A673 (cell line): ENCODE data around the gene MVB12B. TPM values are rescaled to one million over a fixed set of nuclear protein-coding genes. Genes with fewer than 3 reads are reported as not detected.

Experiments used
- BruUV-seq: library from RNA; stranded (reverse); fragments of 400-500 nt; replicated peaks from 2 replicates; lab custom pipeline; 2021; lab: Mats Ljungman, UMichigan
- CTCF ChIA-PET: fragments of 300-600 bp; sonication (Branson Sonifier 250); formaldehyde crosslinking; loops from one replicate; lab custom pipeline; 2022; ENCODE audit warnings: antibody characterized with exemption; lab: Charles Lee
- POLR2A ChIA-PET: fragments of 300-600 bp; sonication (Branson Sonifier 250); formaldehyde crosslinking; loops from one replicate; lab custom pipeline; 2022; ENCODE audit warnings: antibody characterized with exemption; ENCODE audit not compliant: low non-redundant PET; lab: Charles Lee
- DNase-seq: peaks from one replicate; pipeline ENCODE4 v3.0.0-alpha.2; 2015; ENCODE audit warnings: low spot score
- H3K27ac ChIP-seq: fragments of 200-600 bp; sonication (generic); 2 replicates; pipeline ENCODE4 v1.5.1; 2016; ENCODE audit warnings: mixed run types, low read depth, mild to moderate bottlenecking, mixed read lengths, antibody characterized with exemption, low read length; ENCODE audit not compliant: poor library complexity, severe bottlenecking
- H3K27me3 ChIP-seq: fragments of 200-600 bp; sonication (generic); replicated peaks from 2 replicates; pipeline ENCODE4 v1.6.1; 2017; ENCODE audit warnings: mixed run types, low read depth, mild to moderate bottlenecking, mixed read lengths, antibody characterized with exemption, low read length; ENCODE audit not compliant: insufficient read depth, poor library complexity
- H3K36me3 ChIP-seq: fragments of 200-600 bp; sonication (generic); 2 replicates; pipeline ENCODE4 v1.6.1; 2016; ENCODE audit warnings: mixed run types, mild to moderate bottlenecking, mixed read lengths, antibody characterized with exemption, low read length; ENCODE audit not compliant: insufficient read depth, poor library complexity, severe bottlenecking
- H3K4me1 ChIP-seq: fragments of 200-600 bp; sonication (generic); 2 replicates; pipeline ENCODE4 v1.6.1; 2017; ENCODE audit warnings: mixed run types, mild to moderate bottlenecking, mixed read lengths, antibody characterized with exemption, low read length; ENCODE audit not compliant: insufficient read depth, poor library complexity, severe bottlenecking
- H3K4me3 ChIP-seq: fragments of 200-600 bp; sonication (generic); 2 replicates; pipeline ENCODE4 v1.5.1; 2016; ENCODE audit warnings: low read depth, mixed run types, mild to moderate bottlenecking, mixed read lengths, low read length; ENCODE audit not compliant: poor library complexity, severe bottlenecking
- H3K9me3 ChIP-seq: fragments of 200-600 bp; sonication (generic); 2 replicates; pipeline ENCODE4 v1.6.1; 2016; ENCODE audit warnings: mixed run types, low read depth, mild to moderate bottlenecking, mixed read lengths, antibody characterized with exemption, low read length; ENCODE audit not compliant: poor library complexity, severe bottlenecking
- EZH2 ChIP-seq: fragments of 200-600 bp; sonication (generic); IDR thresholded peaks from 2 replicates; pipeline ENCODE4 v1.6.1; 2017; ENCODE audit warnings: borderline replicate concordance, low read depth, mild to moderate bottlenecking, mixed read lengths, antibody characterized with exemption, low read length; ENCODE audit not compliant: poor library complexity, severe bottlenecking
- intact Hi-C: fragments of 100-400 bp; cut with micrococcal nuclease; formaldehyde crosslinking; loops from one replicate; pipeline ENCODE4 v1.10.0; 2022; ENCODE audit not compliant: unreplicated experiment
- total RNA-seq: library from RNA; stranded (reverse); gene quantifications from 2 replicates; pipeline ENCODE4 v1.2.3, GENCODE V29; 2021
- TF ChIP-seq, protein P1 (sequence below): fragments of 300-800, 200-600 bp; sonication (generic); conservative IDR thresholded peaks from 2 replicates; pipeline ENCODE4 v1.5.1; 2017; ENCODE audit warnings: low read depth, mild to moderate bottlenecking, antibody characterized with exemption, low read length, moderate library complexity, mixed read lengths

MVB12B gene
- total RNA-seq, 1 experiment from 2014 or later, result 12.3 TPM

DNA sequence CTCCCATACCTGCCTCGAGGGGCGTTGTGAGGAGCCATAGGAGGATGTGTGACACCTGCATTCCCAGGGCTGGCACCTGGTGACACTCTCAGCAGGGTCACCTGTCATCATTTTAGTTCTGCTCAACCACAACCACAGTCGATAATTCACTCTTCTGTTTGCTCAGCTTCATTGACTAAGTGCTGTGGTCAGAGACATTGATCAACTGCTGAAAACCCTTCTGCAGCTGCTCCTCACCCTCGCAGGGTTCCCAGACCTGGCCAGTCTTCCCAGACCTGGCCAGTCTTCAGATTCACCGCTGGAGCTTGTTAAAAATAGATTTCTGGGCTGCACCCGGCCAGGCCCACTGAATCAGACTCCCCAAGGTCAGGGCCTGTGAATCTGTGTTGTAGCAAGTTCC is 92.8 kb downstream of the MVB12B start:
- Histone ChIP-seq H3K36me3 (no peaks in the 10 kb centered on the region), H3K9me3 (no peaks in the 10 kb centered on the region), H3K4me3 (no peak overlapping the region), H3K4me1 (no peaks in the 10 kb centered on the region), H3K27ac (no peak overlapping the region), H3K27me3 (no peaks in the 10 kb centered on the region)
- CTCF ChIA-PET, result no interaction called here
- POLR2A ChIA-PET, result no interaction called here
- TF ChIP-seq EZH2, result no peak
- TF ChIP-seq, protein P1, sequence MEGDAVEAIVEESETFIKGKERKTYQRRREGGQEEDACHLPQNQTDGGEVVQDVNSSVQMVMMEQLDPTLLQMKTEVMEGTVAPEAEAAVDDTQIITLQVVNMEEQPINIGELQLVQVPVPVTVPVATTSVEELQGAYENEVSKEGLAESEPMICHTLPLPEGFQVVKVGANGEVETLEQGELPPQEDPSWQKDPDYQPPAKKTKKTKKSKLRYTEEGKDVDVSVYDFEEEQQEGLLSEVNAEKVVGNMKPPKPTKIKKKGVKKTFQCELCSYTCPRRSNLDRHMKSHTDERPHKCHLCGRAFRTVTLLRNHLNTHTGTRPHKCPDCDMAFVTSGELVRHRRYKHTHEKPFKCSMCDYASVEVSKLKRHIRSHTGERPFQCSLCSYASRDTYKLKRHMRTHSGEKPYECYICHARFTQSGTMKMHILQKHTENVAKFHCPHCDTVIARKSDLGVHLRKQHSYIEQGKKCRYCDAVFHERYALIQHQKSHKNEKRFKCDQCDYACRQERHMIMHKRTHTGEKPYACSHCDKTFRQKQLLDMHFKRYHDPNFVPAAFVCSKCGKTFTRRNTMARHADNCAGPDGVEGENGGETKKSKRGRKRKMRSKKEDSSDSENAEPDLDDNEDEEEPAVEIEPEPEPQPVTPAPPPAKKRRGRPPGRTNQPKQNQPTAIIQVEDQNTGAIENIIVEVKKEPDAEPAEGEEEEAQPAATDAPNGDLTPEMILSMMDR, result no peak
- no TSS peak for BruUV-seq
- DNase-seq, result no peak
- intact Hi-C loops, result no loop called here

DNA sequence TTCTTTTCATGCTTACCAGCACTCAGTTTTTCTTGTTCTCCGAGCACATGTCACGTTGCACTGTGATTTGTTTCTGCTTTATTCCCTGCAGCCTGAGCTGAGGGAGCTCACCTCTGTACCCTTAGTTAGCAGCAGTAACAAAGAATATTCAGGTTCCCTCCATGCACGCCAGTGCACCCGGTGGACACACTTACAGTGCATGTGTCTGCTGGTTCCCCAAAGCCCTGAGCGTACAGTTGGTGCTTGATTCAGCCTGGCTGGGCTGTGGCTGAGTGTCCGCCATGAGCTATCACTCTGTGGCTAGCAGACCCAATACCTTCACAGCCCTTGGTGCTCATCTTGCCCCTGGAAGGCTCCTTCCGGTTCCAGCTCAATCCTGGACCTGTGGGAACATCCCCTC is 93.5 kb downstream of the MVB12B start:
- TF ChIP-seq, protein P1, result no peak
- TF ChIP-seq EZH2, result no peak
- ChIA-PET CTCF (interaction anchor here (0.6 kb wide), 2 partner anchors 21 to 62 kb away, joined by 3 to 5 read pairs; no protein-coding TSS in a partner anchor), POLR2A (no interaction called here)
- H3K4me1 ChIP-seq, result no peaks in the 10 kb centered on the region
- no peaks in the 10 kb centered on the region for H3K9me3 ChIP-seq
- no TSS peak for BruUV-seq
- no peak for DNase-seq
- no peaks in the 10 kb centered on the region for H3K27me3 ChIP-seq
- H3K36me3 ChIP-seq, result no peaks in the 10 kb centered on the region
- no peak overlapping the region for H3K27ac ChIP-seq
- intact Hi-C loops, result no loop called here
- H3K4me3 ChIP-seq, result no peak overlapping the region

DNA sequence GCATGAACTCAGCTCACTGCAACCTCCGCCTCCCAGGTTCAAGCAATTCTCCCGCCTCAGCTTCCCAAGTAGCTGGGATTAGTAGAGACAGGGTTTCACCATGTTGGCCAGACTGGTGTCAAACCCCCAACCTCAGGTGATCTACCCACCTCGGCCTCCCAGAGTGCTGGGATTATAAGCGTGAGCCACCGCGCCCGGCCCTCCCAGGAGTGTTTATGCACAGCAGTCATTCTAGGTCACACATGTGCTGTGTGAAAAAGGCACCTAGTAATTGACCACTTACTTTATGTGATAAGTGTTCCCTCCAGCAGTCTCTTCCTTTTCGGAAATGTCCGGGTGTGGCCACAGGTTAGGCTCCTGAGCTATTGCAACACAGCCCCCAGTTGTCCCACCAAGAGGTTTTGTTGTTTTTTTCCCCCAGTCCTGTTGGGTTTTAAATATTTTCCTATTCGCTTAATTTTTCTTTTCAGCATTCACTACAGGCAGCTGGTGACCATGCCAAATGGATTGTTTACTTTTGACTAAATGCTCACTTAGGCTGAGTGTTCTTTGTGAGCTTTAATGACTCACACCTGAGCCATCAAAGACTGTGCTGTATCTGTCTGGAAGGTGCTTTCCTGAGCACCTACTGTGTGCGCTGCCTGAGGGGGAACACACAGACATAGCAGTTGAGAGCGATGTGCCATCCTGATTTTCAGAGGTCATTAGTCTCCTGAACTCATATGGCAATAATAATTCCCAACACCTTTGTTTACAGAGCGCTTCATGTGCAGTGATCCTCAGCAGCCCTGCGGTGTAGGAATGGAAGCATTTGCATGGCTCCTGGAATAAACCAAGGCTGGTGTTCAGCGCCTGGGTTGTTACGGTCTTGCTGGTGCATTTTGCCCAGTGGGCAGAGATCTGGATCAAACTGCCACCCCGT is 94.3 kb downstream of the MVB12B start:
- DNase-seq, result no peak
- TF ChIP-seq EZH2, result no peak
- TF ChIP-seq, protein P1, result no peak
- intact Hi-C loops, result no loop called here
- no peak overlapping the region for H3K27ac ChIP-seq
- ChIA-PET CTCF (interaction anchor here (0.6 kb wide), 2 partner anchors 22 to 61 kb away, joined by 3 to 5 read pairs; no protein-coding TSS in a partner anchor), POLR2A (no interaction called here)
- H3K27me3 ChIP-seq, result no peaks in the 10 kb centered on the region
- no peaks in the 10 kb centered on the region for H3K4me1 ChIP-seq
- BruUV-seq, result no TSS peak
- no peak overlapping the region for H3K4me3 ChIP-seq
- no peaks in the 10 kb centered on the region for H3K9me3 ChIP-seq
- no peaks in the 10 kb centered on the region for H3K36me3 ChIP-seq
